ENCODE measurements around the gene MAT2B.

The MAT2B gene

DNA sequence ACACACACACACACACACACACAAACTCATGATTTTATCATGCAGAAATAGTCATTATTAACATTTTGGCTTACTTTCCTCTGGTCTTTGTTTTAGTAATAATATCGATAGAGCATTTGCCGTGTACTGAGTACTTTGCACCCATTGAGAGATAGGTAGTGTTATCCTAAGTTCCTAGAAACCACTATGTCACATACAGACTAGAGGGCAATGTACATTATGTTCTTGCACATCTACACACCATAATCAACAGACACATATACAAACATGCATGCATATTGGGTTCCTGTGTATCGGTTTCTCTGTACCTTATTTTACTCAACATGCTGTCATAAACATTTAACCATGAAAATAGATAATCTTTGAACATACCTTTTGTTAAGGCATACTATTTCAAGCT lies 45.7 kb downstream of the MAT2B start:
- no peak for DNase-seq (ENCODE audit: low read depth)

DNA sequence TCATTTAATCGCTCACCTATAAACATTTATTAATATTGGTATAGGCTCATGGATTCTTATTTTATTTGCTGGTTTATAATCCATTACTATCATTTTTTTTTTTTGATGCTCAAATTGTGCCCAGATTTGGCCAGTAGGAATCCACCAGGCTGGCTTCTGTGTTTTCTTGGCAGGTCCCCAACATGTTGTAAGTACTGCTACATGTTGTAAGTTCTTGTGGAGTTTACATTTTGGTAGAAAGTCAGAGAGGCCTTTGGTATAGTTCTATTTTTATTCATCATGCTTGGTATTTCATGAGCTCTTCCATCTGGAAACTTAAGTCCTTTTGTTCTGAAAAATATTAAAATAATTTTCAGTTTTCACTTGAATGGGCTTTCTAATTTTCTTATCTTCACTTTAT lies 47.1 kb downstream of the MAT2B start:
- no peak for DNase-seq (ENCODE audit: low read depth)

DNA sequence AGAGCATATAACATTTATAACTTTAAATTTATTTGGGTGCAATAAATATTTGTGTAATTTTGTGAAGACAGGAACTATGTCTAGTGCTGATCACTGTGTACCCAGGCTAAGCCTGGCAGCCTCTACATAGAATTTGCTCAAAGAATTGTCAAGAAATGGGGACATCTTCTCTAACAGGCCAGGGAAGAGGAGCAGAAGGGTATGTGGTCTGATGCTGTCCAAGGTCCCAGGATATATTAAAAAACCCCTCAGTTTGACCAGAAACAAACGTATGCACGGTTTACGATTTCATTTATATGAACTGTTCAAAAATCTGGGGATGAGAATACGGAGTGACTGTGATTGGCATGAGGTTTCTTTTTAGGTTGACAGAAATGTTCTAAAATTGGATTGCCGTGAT lies 55.9 kb downstream of the MAT2B start:
- DNase-seq (ENCODE audit: low read depth): no peak

DNA sequence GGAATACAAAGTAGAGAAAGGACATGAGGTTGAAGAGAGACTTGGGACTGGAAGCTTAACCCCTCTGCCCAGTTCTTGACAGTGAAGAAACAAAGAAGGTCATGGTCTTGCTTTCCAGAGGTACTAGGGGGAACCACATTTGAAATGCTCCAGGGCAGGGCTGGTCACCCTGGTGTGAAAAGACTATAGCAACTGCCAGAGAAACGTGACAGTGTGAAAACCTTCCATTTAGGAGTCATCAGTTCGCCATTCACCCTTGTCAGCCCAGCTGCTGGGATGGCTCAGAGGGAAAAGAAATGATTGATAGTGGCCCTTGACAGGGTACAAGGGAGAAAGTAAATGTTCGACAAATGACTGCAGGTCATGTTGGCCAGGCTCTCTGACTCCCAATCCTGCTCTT lies 56.7 kb downstream of the MAT2B start:
- DNase-seq (ENCODE audit: low read depth): no peak

DNA sequence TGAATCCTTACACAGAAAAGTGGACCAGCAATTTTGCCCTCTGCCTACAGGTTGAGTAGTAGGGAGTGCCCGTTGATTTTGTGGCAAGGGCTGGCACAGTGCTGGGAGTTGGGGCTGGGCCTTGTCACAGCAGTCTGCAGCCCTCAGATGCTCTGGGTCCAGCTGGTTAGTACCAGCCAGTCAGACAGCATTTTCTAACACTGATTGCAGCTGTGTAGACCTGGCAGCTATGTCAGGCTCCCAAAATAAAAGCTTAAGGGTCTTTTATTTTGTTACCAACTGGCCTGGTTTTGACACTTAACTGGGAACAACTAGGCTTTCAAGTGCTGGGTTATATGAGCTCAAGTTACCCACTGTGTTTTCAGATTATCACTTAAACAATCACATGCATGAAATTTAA lies 57.7 kb downstream of the MAT2B start:
- no peak for DNase-seq (ENCODE audit: low read depth)

DNA sequence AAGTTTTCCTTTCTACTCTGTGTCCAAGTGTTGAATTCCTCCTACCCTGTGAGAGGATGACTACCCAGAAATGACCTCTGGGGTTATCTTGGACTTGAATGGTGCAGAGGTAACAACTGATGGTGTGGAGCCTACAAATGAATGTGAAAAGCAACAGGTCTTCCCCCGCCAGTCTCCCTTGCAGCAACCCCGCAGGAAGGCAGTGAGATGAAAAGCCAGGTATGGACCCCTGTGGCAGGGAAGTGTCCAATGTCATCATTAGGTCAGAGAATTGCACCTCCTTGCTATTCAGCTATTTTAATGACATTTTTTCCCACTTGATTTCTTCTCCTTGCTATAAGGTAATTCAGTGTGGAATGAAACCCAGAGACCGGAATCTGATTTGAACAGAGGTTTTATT lies 58.5 kb downstream of the MAT2B start:
- no peak for DNase-seq (ENCODE audit: low read depth)

DNA sequence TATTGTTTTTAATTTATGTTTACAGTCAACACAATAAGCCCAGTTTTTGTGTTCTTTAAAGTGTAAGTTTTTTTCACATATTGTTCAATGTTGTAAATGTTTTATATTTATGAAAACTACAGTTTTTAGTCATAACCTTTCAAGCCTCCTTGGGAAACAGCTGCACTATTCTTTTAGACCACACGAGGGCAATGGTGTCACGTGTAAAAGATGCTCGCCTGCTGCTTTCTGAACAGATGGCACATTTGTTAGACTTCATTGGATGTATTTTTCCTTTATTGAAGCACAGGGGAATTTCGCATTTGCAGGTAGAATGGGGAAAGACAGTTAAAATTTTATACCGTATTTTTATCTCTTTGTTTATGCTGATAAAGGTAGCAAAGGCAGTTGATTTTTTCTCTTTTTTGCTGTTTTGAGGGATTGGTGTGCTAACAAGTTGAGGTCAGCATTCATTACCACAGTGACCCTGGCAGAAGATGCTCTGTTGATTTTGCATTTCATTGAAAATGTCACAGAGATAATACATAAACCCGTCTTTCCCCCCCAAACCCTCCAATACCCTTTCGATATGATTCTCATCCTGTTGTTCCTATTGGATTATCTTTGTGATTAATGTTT lies 59.0 kb downstream of the MAT2B start:
- peak; percentile 31 for DNase-seq (ENCODE audit: low read depth)

DNA sequence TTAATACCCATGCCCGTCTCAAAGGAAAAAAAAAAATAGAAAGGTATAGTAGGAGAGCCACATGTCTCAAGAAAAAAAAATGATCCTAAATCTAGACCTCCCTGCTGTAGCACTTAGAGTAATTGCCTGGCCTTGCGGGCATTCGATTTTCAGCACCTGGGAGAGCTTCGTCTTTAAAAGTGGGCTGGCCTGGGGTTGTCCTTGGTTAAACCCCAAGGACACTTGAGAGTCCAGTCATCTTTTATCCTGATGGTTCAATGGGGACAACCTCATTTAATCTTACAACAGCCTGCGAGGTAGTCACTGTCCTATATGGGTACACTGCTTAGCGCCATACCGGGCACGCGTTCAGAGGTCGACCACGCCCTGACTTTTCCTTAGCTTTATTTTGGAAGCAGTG lies 60.1 kb downstream of the MAT2B start:
- no peak for DNase-seq (ENCODE audit: low read depth)

DNA sequence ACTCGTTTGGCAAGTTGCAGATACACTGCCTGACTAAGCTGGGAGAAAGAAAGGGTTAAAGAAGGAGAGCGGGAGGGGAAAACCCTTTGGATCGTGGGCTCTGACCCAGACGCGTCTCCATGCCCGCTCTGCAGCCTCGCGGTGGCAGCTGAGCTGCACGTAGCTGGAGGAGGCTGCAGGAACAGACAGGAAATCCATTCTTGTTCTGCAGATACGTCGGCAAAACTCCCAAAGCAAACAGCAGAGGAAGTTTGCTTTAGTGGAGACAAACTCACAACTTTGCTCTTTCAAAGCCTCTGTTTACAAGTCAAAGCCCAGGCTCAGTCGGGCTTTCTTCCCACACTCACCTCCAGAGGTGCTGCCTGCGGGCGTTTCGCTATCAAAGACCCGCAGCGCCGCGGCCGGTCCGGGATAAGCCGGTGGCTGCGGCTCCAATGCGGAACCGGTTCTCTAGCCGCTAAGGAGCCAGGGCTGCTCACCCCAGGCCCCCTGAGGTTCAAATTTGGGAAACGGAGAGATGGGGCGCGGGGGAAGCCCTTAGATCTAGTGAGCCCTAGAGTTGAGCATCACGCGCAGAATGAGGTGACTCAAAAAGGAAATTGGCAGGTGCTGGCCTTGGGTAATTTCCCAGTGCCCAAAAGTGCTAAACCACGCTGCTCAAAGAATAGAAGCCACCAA lies 60.7 kb downstream of the MAT2B start:
- no peak for DNase-seq (ENCODE audit: low read depth)

DNA sequence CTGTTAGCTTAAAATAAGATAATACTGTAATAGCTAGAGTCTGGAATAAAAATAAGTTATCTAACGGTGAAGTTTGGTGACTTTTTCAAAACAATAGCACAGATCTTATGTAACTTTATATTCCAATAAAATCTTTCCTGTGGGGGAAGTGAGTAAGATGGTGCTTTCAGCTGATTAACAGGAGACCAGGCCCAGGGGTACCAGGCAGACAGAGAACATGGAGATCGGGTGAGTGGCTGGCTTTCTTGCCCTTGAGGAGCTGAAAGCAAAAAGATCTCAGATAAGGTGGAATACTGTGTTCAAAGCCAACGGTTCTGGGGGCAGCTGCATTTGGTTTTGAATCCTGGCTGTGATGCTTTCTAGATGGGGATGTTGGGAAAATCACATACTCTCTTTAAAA lies 61.3 kb downstream of the MAT2B start:
- DNase-seq (ENCODE audit: low read depth): no peak

DNA sequence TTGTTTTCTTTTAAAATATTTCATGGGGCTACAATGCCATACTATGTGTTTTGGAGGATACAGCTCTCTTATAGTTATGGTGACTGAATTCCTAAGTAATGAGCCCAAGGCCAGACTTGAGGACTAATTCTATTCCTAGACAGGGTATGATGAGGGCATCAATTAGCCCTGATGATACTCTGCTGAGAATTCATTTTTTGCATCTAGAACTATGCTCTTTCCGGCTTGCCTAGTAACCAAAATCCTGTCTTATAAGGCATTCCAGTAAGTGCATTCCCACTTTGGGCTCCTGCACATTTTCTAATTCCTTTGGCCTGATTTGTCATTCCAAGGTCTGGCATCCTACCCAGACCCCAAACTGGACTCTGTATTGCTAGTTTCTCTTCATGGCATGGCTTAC lies 62.4 kb downstream of the MAT2B start:
- DNase-seq (ENCODE audit: low read depth): no peak
